Calu3 (cell line): ENCODE data around the gene GAS2L1. TPM values are rescaled to one million over a fixed set of nuclear protein-coding genes. Genes with fewer than 3 reads are reported as not detected.

Experiments
- BruUV-seq: library from RNA; stranded (reverse); fragments of 400-500 nt; replicated peaks from 2 replicates; lab custom pipeline; 2021; lab: Mats Ljungman, UMichigan
- CTCF ChIA-PET: fragments of 300-600 bp; sonication (Branson Sonifier 250); formaldehyde crosslinking; loops from one replicate; lab custom pipeline; 2022; ENCODE audit warnings: antibody characterized with exemption; lab: Charles Lee
- DNase-seq: peaks from one replicate; pipeline ENCODE4 v3.0.0; 2022
- H3K27ac Mint-ChIP-seq: one replicate; pipeline ENCODE4 v1.8.0; 2022; ENCODE audit warnings: mixed read lengths; ENCODE audit not compliant: unreplicated experiment
- H3K27me3 Mint-ChIP-seq: one replicate; pipeline ENCODE4 v1.8.0; 2022; ENCODE audit warnings: mixed read lengths; ENCODE audit not compliant: unreplicated experiment
- H3K36me3 Mint-ChIP-seq: one replicate; pipeline ENCODE4 v1.8.0; 2022; ENCODE audit warnings: mild to moderate bottlenecking, moderate library complexity, mixed read lengths; ENCODE audit not compliant: insufficient read depth, unreplicated experiment
- H3K4me1 Mint-ChIP-seq: one replicate; pipeline ENCODE4 v1.8.0; 2022; ENCODE audit warnings: mild to moderate bottlenecking, low read depth, mixed read lengths; ENCODE audit not compliant: unreplicated experiment
- H3K4me3 Mint-ChIP-seq: one replicate; pipeline ENCODE4 v1.8.0; 2022; ENCODE audit warnings: mild to moderate bottlenecking, low read depth, moderate library complexity, mixed read lengths; ENCODE audit not compliant: unreplicated experiment
- H3K9me3 Mint-ChIP-seq: one replicate; pipeline ENCODE4 v1.8.0; 2022; ENCODE audit warnings: low read depth, mixed read lengths; ENCODE audit not compliant: unreplicated experiment
- intact Hi-C: fragments of 100-400 bp; cut with micrococcal nuclease; formaldehyde crosslinking; loops from one replicate; pipeline ENCODE4 v1.10.0; 2022; ENCODE audit not compliant: unreplicated experiment
- total RNA-seq: library from RNA; stranded (reverse); gene quantifications from 2 replicates; pipeline ENCODE4 v1.2.3, GENCODE V29; 2022
- TF ChIP-seq, protein P1 (sequence below): fragments of 200-600 bp; IDR thresholded peaks from one replicate; pipeline ENCODE4 v1.8.0; 2022; ENCODE audit warnings: antibody characterized with exemption; ENCODE audit not compliant: unreplicated experiment

GAS2L1 gene
- total RNA-seq, 1 experiment from 2014 or later = 16.9 TPM

DNA sequence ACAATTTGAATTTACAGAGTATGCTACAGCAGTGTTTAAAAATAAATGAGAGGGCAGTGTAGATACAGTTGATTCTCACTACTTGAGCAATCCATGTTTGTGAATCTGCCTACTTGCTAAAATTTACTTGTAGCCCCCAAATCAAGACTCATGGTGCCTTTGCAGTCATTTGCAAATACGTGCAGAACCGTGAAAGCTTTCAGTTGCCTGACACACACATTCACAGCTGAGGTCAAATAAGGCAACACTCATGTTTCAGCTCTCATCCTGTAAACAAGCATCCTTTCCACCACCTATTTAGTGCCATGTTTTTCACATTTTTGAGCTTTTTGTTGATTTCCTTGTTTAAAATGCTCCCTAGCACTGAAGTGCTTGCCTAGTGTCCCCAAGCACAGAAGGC lies 41.6 kb downstream of the GAS2L1 start:
- Mint-ChIP-seq H3K27me3 (no peaks in the 10 kb centered on the region), H3K36me3 (peaks cover 29% of the 10 kb centered on the region), H3K9me3 (no peaks in the 10 kb centered on the region), H3K27ac (no peak overlapping the region), H3K4me3 (no peak overlapping the region), H3K4me1 (no peaks in the 10 kb centered on the region)
- DNase-seq = no peak
- TF ChIP-seq, protein P1, sequence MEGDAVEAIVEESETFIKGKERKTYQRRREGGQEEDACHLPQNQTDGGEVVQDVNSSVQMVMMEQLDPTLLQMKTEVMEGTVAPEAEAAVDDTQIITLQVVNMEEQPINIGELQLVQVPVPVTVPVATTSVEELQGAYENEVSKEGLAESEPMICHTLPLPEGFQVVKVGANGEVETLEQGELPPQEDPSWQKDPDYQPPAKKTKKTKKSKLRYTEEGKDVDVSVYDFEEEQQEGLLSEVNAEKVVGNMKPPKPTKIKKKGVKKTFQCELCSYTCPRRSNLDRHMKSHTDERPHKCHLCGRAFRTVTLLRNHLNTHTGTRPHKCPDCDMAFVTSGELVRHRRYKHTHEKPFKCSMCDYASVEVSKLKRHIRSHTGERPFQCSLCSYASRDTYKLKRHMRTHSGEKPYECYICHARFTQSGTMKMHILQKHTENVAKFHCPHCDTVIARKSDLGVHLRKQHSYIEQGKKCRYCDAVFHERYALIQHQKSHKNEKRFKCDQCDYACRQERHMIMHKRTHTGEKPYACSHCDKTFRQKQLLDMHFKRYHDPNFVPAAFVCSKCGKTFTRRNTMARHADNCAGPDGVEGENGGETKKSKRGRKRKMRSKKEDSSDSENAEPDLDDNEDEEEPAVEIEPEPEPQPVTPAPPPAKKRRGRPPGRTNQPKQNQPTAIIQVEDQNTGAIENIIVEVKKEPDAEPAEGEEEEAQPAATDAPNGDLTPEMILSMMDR = no peak
- intact Hi-C loops = no loop called here
- TSS peak; percentile 27 for BruUV-seq
- CTCF ChIA-PET = interaction anchor here (0.6 kb wide), 1 partner anchor 22 kb away, joined by 3 read pairs; no protein-coding TSS in a partner anchor

DNA sequence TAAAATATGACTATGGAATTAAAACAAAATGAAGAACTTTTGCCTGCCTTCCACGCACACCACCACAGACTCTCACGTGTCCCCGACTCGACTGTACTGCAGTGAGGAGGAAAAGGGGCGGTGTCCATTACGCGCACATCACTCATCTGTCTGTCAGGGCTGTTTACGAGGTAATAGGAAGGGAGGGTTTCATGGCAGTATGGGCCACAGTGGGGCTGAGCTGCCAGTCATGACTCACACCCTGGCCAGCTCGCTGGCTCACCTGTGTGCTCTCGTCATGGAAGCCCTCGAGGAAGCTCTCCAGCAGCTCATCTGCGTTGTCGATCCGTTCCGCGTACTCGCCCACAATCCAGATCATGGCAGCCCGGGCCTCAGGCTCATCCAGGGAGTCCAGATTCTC lies 42.5 kb downstream of the GAS2L1 start:
- TF ChIP-seq, protein P1 = no peak
- H3K36me3 Mint-ChIP-seq = peaks cover 31% of the 10 kb centered on the region
- DNase-seq = no peak
- H3K4me3 Mint-ChIP-seq = no peak overlapping the region
- intact Hi-C loops = no loop called here
- CTCF ChIA-PET = no interaction called here
- no peaks in the 10 kb centered on the region for H3K4me1 Mint-ChIP-seq
- no peaks in the 10 kb centered on the region for H3K27me3 Mint-ChIP-seq
- BruUV-seq = no TSS peak
- H3K9me3 Mint-ChIP-seq = no peaks in the 10 kb centered on the region
- H3K27ac Mint-ChIP-seq = no peak overlapping the region

DNA sequence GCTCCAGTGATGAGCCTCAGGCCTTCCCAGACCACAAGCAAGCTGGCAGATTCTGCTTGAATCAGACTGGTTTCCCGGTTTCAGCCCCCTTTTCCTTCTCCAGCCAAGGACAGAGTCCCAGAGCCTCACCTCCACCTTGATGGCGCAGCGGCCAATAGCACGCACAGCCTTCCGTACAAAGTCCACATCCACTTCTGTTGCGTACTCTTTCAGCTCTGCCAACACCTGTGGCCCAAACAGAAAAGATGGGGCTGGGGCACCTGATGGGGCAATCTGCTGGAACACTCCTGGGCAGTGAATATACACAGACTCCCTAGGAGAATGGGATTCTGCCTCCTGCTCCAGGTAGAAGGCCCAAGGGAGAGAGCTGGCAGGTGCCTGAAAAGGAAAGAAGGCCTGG lies 44.6 kb downstream of the GAS2L1 start:
- CTCF ChIA-PET = interaction anchor here (0.6 kb wide), 1 partner anchor 74 kb away, joined by 6 read pairs; no protein-coding TSS in a partner anchor
- intact Hi-C loops = no loop called here
- no peaks in the 10 kb centered on the region for H3K27me3 Mint-ChIP-seq
- no peak overlapping the region for H3K4me3 Mint-ChIP-seq
- no peak overlapping the region for H3K27ac Mint-ChIP-seq
- no peak for DNase-seq
- H3K36me3 Mint-ChIP-seq = peaks cover 33% of the 10 kb centered on the region
- BruUV-seq = no TSS peak
- H3K9me3 Mint-ChIP-seq = no peaks in the 10 kb centered on the region
- TF ChIP-seq, protein P1 = no peak
- H3K4me1 Mint-ChIP-seq = no peaks in the 10 kb centered on the region

DNA sequence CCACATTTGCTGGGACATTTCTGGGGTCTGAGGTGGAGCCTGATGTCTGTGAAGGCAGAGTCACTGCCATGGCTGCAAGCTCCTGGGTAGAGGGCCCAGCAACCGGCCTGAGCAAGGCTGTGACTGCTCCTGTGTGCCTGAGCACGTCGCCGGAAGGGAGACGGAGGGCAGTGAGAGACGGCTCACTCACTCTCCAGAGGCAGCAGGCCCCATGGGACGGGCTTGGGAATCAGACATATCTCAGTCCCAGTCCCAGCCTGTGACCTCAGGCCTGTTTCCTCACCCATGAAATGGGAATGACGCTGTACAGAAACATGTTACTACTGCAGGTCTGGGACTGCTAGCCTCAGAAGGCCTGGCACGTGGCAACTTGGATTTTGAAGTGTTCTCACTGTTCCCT lies 45.4 kb downstream of the GAS2L1 start:
- CTCF ChIA-PET = interaction anchor here (0.5 to 0.6 kb wide), 2 partner anchors 17 to 73 kb away, joined by 4 to 6 read pairs; no protein-coding TSS in a partner anchor
- no peak overlapping the region for H3K27ac Mint-ChIP-seq
- H3K27me3 Mint-ChIP-seq = no peaks in the 10 kb centered on the region
- no peaks in the 10 kb centered on the region for H3K4me1 Mint-ChIP-seq
- DNase-seq = no peak
- no TSS peak for BruUV-seq
- H3K4me3 Mint-ChIP-seq = no peak overlapping the region
- TF ChIP-seq, protein P1 = no peak
- H3K36me3 Mint-ChIP-seq = peaks cover 33% of the 10 kb centered on the region
- intact Hi-C loops = no loop called here
- no peaks in the 10 kb centered on the region for H3K9me3 Mint-ChIP-seq
